PFSK-1 (cell line): Measurements from ENCODE around the gene VCP.

Experiments used
- FOXP2 ChIP-seq: optimal IDR thresholded peaks from 2 replicates; pipeline ENCODE3; 2011; ENCODE audit warnings: borderline replicate concordance, control low read depth, inconsistent platforms; ENCODE audit not compliant: insufficient read depth; ENCODE audit errors: extremely low read length, extremely low read depth
- POLR2AphosphoS5 ChIP-seq: IDR thresholded peaks from 2 replicates; pipeline ENCODE4 v1.6.1; 2012; ENCODE audit warnings: low read depth, mild to moderate bottlenecking, control low read depth, low read length, moderate library complexity
- SIN3A ChIP-seq: IDR thresholded peaks from 2 replicates; pipeline ENCODE4 v1.6.1; 2012; ENCODE audit warnings: mild to moderate bottlenecking, low read length, moderate library complexity, borderline replicate concordance; ENCODE audit not compliant: insufficient read depth
- TAF1 ChIP-seq: IDR thresholded peaks from 2 replicates; pipeline ENCODE4 v1.6.1; 2012; ENCODE audit warnings: low read length, control low read depth, borderline replicate concordance; ENCODE audit not compliant: insufficient read depth
- TF ChIP-seq, protein P1 (sequence below), 2 experiments: IDR thresholded peaks; 2 replicates each; pipeline versions ENCODE4 v1.6.1 to v1.8.0; 2011 to 2012; ENCODE audit warnings: low read depth in 2 of 2, low read length in 2 of 2, control low read depth in 1 of 2, inconsistent platforms in 1 of 2, mild to moderate bottlenecking in 1 of 2, moderate library complexity in 1 of 2; ENCODE audit not compliant: insufficient read depth in 1 of 2

Gene VCP

GRCh38 chr9:35054871-35055644, 17.4 kb downstream of the VCP start:
- TF ChIP-seq POLR2AphosphoS5, result peak; percentile 8; the same call in 1 of the 2 replicates
- TF ChIP-seq FOXP2, result no peak

DNA sequence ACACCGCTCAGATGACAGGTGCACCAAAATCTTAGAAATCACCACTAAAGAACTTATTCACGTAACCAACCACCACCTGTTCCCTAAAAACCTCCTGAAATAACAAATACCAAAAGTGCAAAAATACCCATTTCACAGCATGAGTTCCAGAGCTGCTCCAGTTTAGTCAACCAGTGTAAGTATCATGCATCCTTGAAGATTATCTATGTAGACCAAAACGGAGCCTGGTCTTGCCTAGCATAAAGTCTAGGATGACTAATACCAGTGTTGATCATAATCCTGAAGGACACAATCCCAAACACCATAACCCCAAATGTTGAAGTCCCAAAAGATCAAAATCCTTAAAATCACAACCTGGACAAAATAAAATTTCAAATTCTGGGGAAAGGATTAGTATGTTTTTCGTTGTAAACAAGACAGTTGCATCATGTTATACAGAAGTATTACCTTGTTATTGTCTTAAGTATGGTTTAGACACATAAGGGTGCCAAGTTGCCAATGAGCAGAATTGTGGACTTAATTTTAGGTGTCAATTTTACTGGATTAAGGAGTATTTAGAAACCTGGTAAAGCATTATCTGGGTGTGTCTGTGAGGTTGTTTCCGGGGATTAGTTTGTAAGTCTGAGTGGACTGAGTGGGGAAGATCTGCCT, 18.1 kb downstream of the VCP start:
- TF ChIP-seq SIN3A (no peak), POLR2AphosphoS5 (0 out of 2 replicates have a peak, but pooled peaks have one; percentile 37)

DNA sequence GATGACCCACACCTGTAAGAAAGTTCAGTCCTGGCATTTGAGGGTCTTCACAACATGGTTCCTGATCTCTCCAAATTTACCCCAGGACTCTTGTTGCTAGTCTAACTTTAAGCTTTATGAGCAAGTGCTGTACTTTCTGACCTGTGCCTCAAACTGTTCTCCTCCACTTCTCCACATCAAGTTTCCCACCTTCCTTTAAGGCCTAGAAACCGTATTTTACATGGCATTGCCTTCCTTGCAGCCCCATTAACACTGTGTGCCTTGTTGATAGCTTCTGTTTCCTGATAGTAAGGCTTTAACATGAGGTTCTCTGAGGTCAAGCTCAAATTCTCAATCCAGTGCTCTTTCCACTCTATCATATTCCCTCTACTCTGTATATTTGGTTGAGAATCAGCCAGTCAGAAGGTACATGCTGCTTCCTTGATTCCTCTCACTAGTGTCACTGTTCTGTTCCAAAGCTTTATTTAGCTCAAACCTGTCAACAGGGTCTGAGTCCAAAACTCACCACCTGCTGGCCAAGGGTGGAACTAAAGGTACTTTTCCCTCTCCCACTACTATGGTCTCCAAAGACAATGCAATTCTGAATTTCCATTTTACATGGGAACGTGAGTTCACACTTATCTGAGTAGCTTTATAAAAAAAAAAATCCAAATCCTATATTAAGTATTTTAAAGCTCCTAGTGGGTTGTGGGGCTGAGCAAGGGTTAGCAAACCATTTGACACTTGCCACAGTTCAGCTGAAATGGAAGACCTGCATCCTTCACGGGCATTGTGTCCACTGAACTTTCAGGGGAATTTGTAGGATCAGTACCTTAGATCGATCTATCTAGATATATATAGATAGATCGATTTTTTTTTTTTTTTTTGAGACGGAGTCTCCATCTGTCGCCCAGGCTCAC, 21.1 kb downstream of the VCP start:
- TF ChIP-seq TAF1 (no peak), FOXP2 (no peak), SIN3A (no peak), POLR2AphosphoS5 (no peak)
- TF ChIP-seq, protein P1, sequence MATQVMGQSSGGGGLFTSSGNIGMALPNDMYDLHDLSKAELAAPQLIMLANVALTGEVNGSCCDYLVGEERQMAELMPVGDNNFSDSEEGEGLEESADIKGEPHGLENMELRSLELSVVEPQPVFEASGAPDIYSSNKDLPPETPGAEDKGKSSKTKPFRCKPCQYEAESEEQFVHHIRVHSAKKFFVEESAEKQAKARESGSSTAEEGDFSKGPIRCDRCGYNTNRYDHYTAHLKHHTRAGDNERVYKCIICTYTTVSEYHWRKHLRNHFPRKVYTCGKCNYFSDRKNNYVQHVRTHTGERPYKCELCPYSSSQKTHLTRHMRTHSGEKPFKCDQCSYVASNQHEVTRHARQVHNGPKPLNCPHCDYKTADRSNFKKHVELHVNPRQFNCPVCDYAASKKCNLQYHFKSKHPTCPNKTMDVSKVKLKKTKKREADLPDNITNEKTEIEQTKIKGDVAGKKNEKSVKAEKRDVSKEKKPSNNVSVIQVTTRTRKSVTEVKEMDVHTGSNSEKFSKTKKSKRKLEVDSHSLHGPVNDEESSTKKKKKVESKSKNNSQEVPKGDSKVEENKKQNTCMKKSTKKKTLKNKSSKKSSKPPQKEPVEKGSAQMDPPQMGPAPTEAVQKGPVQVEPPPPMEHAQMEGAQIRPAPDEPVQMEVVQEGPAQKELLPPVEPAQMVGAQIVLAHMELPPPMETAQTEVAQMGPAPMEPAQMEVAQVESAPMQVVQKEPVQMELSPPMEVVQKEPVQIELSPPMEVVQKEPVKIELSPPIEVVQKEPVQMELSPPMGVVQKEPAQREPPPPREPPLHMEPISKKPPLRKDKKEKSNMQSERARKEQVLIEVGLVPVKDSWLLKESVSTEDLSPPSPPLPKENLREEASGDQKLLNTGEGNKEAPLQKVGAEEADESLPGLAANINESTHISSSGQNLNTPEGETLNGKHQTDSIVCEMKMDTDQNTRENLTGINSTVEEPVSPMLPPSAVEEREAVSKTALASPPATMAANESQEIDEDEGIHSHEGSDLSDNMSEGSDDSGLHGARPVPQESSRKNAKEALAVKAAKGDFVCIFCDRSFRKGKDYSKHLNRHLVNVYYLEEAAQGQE (IDR thresholded peaks at IDR 0.05; ENCODE audit: insufficient read depth in 1 of 2, low read depth in 2 of 2, low read length in 2 of 2), result no peak

- TF ChIP-seq, protein P1 (IDR thresholded peaks at IDR 0.05; ENCODE audit: insufficient read depth in 1 of 2, low read depth in 2 of 2, low read length in 2 of 2), result no peak
- no peak for TF ChIP-seq SIN3A
- no peak for TF ChIP-seq FOXP2
- no peak for TF ChIP-seq TAF1
- TF ChIP-seq POLR2AphosphoS5, result no peak
These were observed 23.9 kb downstream of the VCP start for GRCh38 chr9:35048511-35048910.

DNA sequence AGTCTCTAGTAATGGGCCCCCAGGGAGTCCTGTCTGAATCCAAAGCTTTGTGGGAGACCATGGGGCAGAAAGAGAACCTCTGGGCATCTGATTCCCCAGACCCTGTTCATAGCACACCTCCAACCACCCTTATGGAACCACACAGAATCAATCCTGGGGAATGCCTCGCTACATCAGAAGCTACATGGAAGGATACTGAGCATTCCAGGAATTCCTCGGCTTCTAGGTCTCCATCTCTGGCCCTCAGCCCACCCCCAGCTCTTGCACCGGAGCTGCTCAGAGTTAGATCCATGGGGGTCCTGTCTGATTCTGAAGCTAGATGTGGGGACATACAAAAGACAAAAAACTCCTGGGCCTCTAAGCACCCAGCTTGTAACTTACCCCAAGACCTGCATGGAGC, 28.4 kb downstream of the VCP start:
- no peak for TF ChIP-seq POLR2AphosphoS5
- TF ChIP-seq, protein P1 (IDR thresholded peaks at IDR 0.05; ENCODE audit: insufficient read depth in 1 of 2, low read depth in 2 of 2, low read length in 2 of 2), result no peak
- no peak for TF ChIP-seq FOXP2
- no peak for TF ChIP-seq TAF1
- TF ChIP-seq SIN3A, result no peak
